Caco-2 (cell line): Measurements from ENCODE around the gene MICOS13. TPM values are rescaled to one million over a fixed set of nuclear protein-coding genes. Genes with fewer than 3 reads are reported as not detected.
A peak's percentile ranks its signal among the peaks of the same experiment; 100 is the strongest.

Experiments used
- BruUV-seq: library from RNA; stranded (reverse); fragments of 400-500 nt; replicated peaks from 2 replicates; lab custom pipeline; 2021; lab: Mats Ljungman, UMichigan
- CTCF ChIA-PET: fragments of 300-600 bp; sonication (Branson Sonifier 250); formaldehyde crosslinking; loops from one replicate; lab custom pipeline; 2022; ENCODE audit warnings: antibody characterized with exemption; lab: Charles Lee
- POLR2A ChIA-PET: fragments of 300-600 bp; sonication (Branson Sonifier 250); formaldehyde crosslinking; loops from one replicate; lab custom pipeline; 2022; ENCODE audit warnings: antibody characterized with exemption; lab: Charles Lee
- DNase-seq, 2 experiments: peaks; one replicate each; pipeline versions ENCODE4 v3.0.0 to v3.0.0-alpha.2; 2020 to 2022
- H3K27me3 ChIP-seq: replicated peaks from 2 replicates; pipeline ENCODE4 v1.6.0; 2011; ENCODE audit warnings: low read length; ENCODE audit not compliant: control insufficient read depth, insufficient read depth
- H3K36me3 ChIP-seq: 2 replicates; pipeline ENCODE4 v1.5.1; 2011; ENCODE audit warnings: low read length; ENCODE audit not compliant: control insufficient read depth, insufficient read depth
- H3K4me1 ChIP-seq: fragments of 250-450 bp; sonication (Bioruptor Pico); 2 replicates; pipeline ENCODE4 v1.5.1; 2020; ENCODE audit warnings: mild to moderate bottlenecking
- H3K4me3 ChIP-seq: 2 replicates; pipeline ENCODE4 v1.5.1; 2011; ENCODE audit warnings: low read depth, mild to moderate bottlenecking, control low read depth, low read length
- H3K9me3 ChIP-seq: fragments of 250-450 bp; sonication (Bioruptor Pico); 2 replicates; pipeline ENCODE4 v1.5.1; 2020; ENCODE audit warnings: mild to moderate bottlenecking, moderate library complexity
- H3K27ac Mint-ChIP-seq: one replicate; pipeline ENCODE4 v1.8.0; 2022; ENCODE audit warnings: mixed read lengths; ENCODE audit not compliant: unreplicated experiment
- H3K27me3 Mint-ChIP-seq: one replicate; pipeline ENCODE4 v1.8.0; 2022; ENCODE audit warnings: mixed read lengths; ENCODE audit not compliant: insufficient read depth, unreplicated experiment
- H3K36me3 Mint-ChIP-seq: one replicate; pipeline ENCODE4 v1.8.0; 2022; ENCODE audit warnings: mild to moderate bottlenecking, mixed read lengths; ENCODE audit not compliant: insufficient read depth, unreplicated experiment
- H3K4me1 Mint-ChIP-seq: one replicate; pipeline ENCODE4 v1.8.0; 2022; ENCODE audit warnings: low read depth, mixed read lengths; ENCODE audit not compliant: unreplicated experiment
- H3K4me3 Mint-ChIP-seq: one replicate; pipeline ENCODE4 v1.8.0; 2022; ENCODE audit warnings: mild to moderate bottlenecking, moderate library complexity, mixed read lengths; ENCODE audit not compliant: unreplicated experiment
- H3K9me3 Mint-ChIP-seq: one replicate; pipeline ENCODE4 v1.8.0; 2022; ENCODE audit warnings: mixed read lengths; ENCODE audit not compliant: unreplicated experiment
- CTCF ChIP-seq, 2 experiments: fragments of 200-600 bp in 1 of 2; IDR thresholded peaks; 1 replicate in 1 of 2; 2 replicates in 1 of 2; pipeline versions ENCODE4 v1.5.1 to v1.8.0; 2011 to 2022; ENCODE audit warnings: antibody characterized with exemption in 1 of 2, control low read depth in 1 of 2, inconsistent platforms in 1 of 2, low read depth in 1 of 2, low read length in 1 of 2, mild to moderate bottlenecking in 1 of 2, moderate library complexity in 1 of 2; ENCODE audit not compliant: insufficient read depth in 1 of 2, severe bottlenecking in 1 of 2, unreplicated experiment in 1 of 2
- intact Hi-C: fragments of 100-400 bp; cut with micrococcal nuclease; formaldehyde crosslinking; loops from one replicate; pipeline ENCODE4 v1.10.0; 2022; ENCODE audit not compliant: unreplicated experiment
- total RNA-seq: library from RNA; stranded (reverse); gene quantifications from 2 replicates; pipeline ENCODE4 v1.2.3, GENCODE V29; 2022

MICOS13 gene
- total RNA-seq, 1 experiment from 2014 or later, result 43.1 TPM

- ChIA-PET POLR2A (interaction anchor here (0.6 to 1.3 kb wide), 5 partner anchors 15 to 85 kb away, joined by 3 to 10 read pairs (median 5); partner anchors contain the start of gene RPL36), CTCF (interaction anchor here (1.1 kb wide), 1 partner anchor 55 kb away, joined by 6 read pairs; no protein-coding TSS in a partner anchor)
- H3K4me1 ChIP-seq, result no peaks in the 10 kb centered on the region
- intact Hi-C loops, result no loop called here
- H3K9me3 ChIP-seq, result no peaks in the 10 kb centered on the region
- H3K27ac Mint-ChIP-seq, result peak overlapping the region; percentile 93
- peaks cover 63% of the 10 kb centered on the region for H3K36me3 Mint-ChIP-seq
- peak overlapping the region; percentile 98 for H3K4me3 ChIP-seq
- H3K36me3 ChIP-seq, result peaks cover 1% of the 10 kb centered on the region; the same call in 1 of the 2 replicates
- H3K27me3 Mint-ChIP-seq, result no peaks in the 10 kb centered on the region
- H3K4me1 Mint-ChIP-seq, result no peaks in the 10 kb centered on the region
- no peak for TF ChIP-seq CTCF (IDR thresholded peaks at IDR 0.05; ENCODE audit: insufficient read depth in 1 of 2, low read depth in 1 of 2, low read length in 1 of 2, severe bottlenecking in 1 of 2, unreplicated experiment in 1 of 2)
- H3K4me3 Mint-ChIP-seq, result peak overlapping the region; percentile 84
- H3K9me3 Mint-ChIP-seq, result no peaks in the 10 kb centered on the region
- H3K27me3 ChIP-seq, result no peaks in the 10 kb centered on the region
- DNase-seq, result peak in 1 of 2 experiments; percentile 75
- TSS peak; percentile 100 for BruUV-seq
Measured at GRCh38 chr19:5718579-5719273, 38.4 kb upstream of the MICOS13 start.

- no peak for TF ChIP-seq CTCF (IDR thresholded peaks at IDR 0.05; ENCODE audit: insufficient read depth in 1 of 2, low read depth in 1 of 2, low read length in 1 of 2, severe bottlenecking in 1 of 2, unreplicated experiment in 1 of 2)
- no peaks in the 10 kb centered on the region for H3K9me3 ChIP-seq
- DNase-seq, result no peak
- no TSS peak for BruUV-seq
- CTCF ChIA-PET, result no interaction called here
- peak overlapping the region; percentile 84 for H3K4me3 Mint-ChIP-seq
- H3K4me3 ChIP-seq, result peak overlapping the region; percentile 98
- intact Hi-C loops, result no loop called here
- H3K36me3 ChIP-seq, result peaks cover 1% of the 10 kb centered on the region; the same call in 1 of the 2 replicates
- peak overlapping the region; percentile 93 for H3K27ac Mint-ChIP-seq
- H3K4me1 Mint-ChIP-seq, result no peaks in the 10 kb centered on the region
- H3K9me3 Mint-ChIP-seq, result no peaks in the 10 kb centered on the region
- no peaks in the 10 kb centered on the region for H3K4me1 ChIP-seq
- POLR2A ChIA-PET, result interaction anchor here (0.6 to 1.3 kb wide), 6 partner anchors 15 to 86 kb away, joined by 3 to 14 read pairs (median 6); partner anchors contain the start of gene RPL36
- H3K27me3 ChIP-seq, result no peaks in the 10 kb centered on the region
- H3K36me3 Mint-ChIP-seq, result peaks cover 69% of the 10 kb centered on the region
- H3K27me3 Mint-ChIP-seq, result no peaks in the 10 kb centered on the region
Measured at GRCh38 chr19:5718037-5718578, 37.8 kb upstream of the MICOS13 start.

GRCh38 chr19:5717215-5717935 lies 37.1 kb upstream of the MICOS13 start:
- H3K36me3 ChIP-seq, result peaks cover 1% of the 10 kb centered on the region; the same call in 1 of the 2 replicates
- no peaks in the 10 kb centered on the region for H3K27me3 ChIP-seq
- ChIA-PET POLR2A (interaction anchor here (0.7 kb wide), 1 partner anchor 62 kb away, joined by 14 read pairs; no protein-coding TSS in a partner anchor), CTCF (no interaction called here)
- H3K4me1 ChIP-seq, result no peaks in the 10 kb centered on the region
- Mint-ChIP-seq H3K4me1 (no peaks in the 10 kb centered on the region), H3K9me3 (no peaks in the 10 kb centered on the region), H3K27ac (peak overlapping the region; percentile 93), H3K27me3 (no peaks in the 10 kb centered on the region), H3K36me3 (peaks cover 77% of the 10 kb centered on the region), H3K4me3 (no peak overlapping the region)
- DNase-seq, result no peak
- no peak overlapping the region for H3K4me3 ChIP-seq
- no TSS peak for BruUV-seq
- no peak for TF ChIP-seq CTCF (IDR thresholded peaks at IDR 0.05; ENCODE audit: insufficient read depth in 1 of 2, low read depth in 1 of 2, low read length in 1 of 2, severe bottlenecking in 1 of 2, unreplicated experiment in 1 of 2)
- H3K9me3 ChIP-seq, result no peaks in the 10 kb centered on the region
- intact Hi-C loops, result no loop called here
